ENCODE measurements around the gene A1BG. TPM values are rescaled to one million over a fixed set of nuclear protein-coding genes. Genes with fewer than 3 reads are reported as not detected.
A peak's percentile ranks its signal among the peaks of the same experiment; 100 is the strongest.

Gene A1BG
- total RNA-seq, 1 donor from 2014 or later, result 7.5 TPM

GRCh38 chr19:58318297-58318696 is 35.0 kb downstream of the A1BG start:
- no peaks in the 10 kb centered on the region for H3K4me1 Mint-ChIP-seq
- Histone ChIP-seq H3K4me3 (no peak overlapping the region), H3K4me2 (no peak overlapping the region), H3K79me2 (ENCODE audit: low read depth) (no peaks in the 10 kb centered on the region), H3K27me3 (no peaks in the 10 kb centered on the region), H3K9me3 (ENCODE audit: low read depth) (no peaks in the 10 kb centered on the region), H3K4me1 (no peaks in the 10 kb centered on the region), H3K9ac (no peak overlapping the region), H3K27ac (no peak overlapping the region), H2AFZ (replicated peaks) (no peak overlapping the region), H3K36me3 (peaks cover 6% of the 10 kb centered on the region), H3F3A (ENCODE audit: low read depth) (peaks cover 7% of the 10 kb centered on the region), H4K20me1 (ENCODE audit: low read depth) (peaks cover 53% of the 10 kb centered on the region)
- H3K36me3 Mint-ChIP-seq, result peaks cover 35% of the 10 kb centered on the region
- no peak for DNase-seq (ENCODE audit: low spot score)
- H3K27me3 Mint-ChIP-seq (ENCODE audit: insufficient read depth, low read depth), result no peaks in the 10 kb centered on the region
- H3K27ac Mint-ChIP-seq, result no peak overlapping the region
- no peak overlapping the region for H3K4me3 Mint-ChIP-seq
- TF ChIP-seq CTCF (IDR thresholded peaks at IDR 0.05) (no peak), EZH2 (IDR thresholded peaks at IDR 0.05) (no peak), EZH2phosphoT487 (IDR thresholded peaks at IDR 0.05) (no peak)
- peaks cover 2% of the 10 kb centered on the region for H3K9me3 Mint-ChIP-seq

GRCh38 chr19:58317476-58318072 is 35.7 kb downstream of the A1BG start:
- Histone ChIP-seq H3K27me3 (no peaks in the 10 kb centered on the region), H3K27ac (no peak overlapping the region), H3K4me2 (no peak overlapping the region), H3F3A (ENCODE audit: low read depth) (peaks cover 7% of the 10 kb centered on the region), H3K9me3 (ENCODE audit: low read depth) (no peaks in the 10 kb centered on the region), H3K9ac (no peak overlapping the region), H3K36me3 (peaks cover 6% of the 10 kb centered on the region), H3K4me3 (no peak overlapping the region), H4K20me1 (ENCODE audit: low read depth) (peaks cover 48% of the 10 kb centered on the region), H3K79me2 (ENCODE audit: low read depth) (no peaks in the 10 kb centered on the region), H3K4me1 (no peaks in the 10 kb centered on the region), H2AFZ (replicated peaks) (no peak overlapping the region)
- TF ChIP-seq CTCF (IDR thresholded peaks at IDR 0.05), result no peak
- TF ChIP-seq EZH2phosphoT487 (IDR thresholded peaks at IDR 0.05), result no peak
- TF ChIP-seq EZH2 (IDR thresholded peaks at IDR 0.05), result no peak
- Mint-ChIP-seq H3K9me3 (peaks cover 4% of the 10 kb centered on the region), H3K27ac (no peak overlapping the region), H3K36me3 (peaks cover 38% of the 10 kb centered on the region), H3K4me3 (no peak overlapping the region), H3K4me1 (no peaks in the 10 kb centered on the region), H3K27me3 (ENCODE audit: insufficient read depth, low read depth) (no peaks in the 10 kb centered on the region)
- peak; percentile 78 for DNase-seq (ENCODE audit: low spot score)

GRCh38 chr19:58315580-58315979 is 37.7 kb downstream of the A1BG start:
- Mint-ChIP-seq H3K4me3 (no peak overlapping the region), H3K36me3 (peaks cover 51% of the 10 kb centered on the region), H3K27me3 (ENCODE audit: insufficient read depth, low read depth) (no peaks in the 10 kb centered on the region), H3K9me3 (peaks cover 7% of the 10 kb centered on the region), H3K27ac (no peak overlapping the region), H3K4me1 (no peaks in the 10 kb centered on the region)
- no peak for DNase-seq (ENCODE audit: low spot score)
- H2AFZ ChIP-seq (replicated peaks), result no peak overlapping the region
- H3K27me3 ChIP-seq, result no peaks in the 10 kb centered on the region
- no peak overlapping the region for H3K9ac ChIP-seq
- no peak overlapping the region for H3K4me2 ChIP-seq
- H3K4me3 ChIP-seq, result no peak overlapping the region
- no peaks in the 10 kb centered on the region for H3K4me1 ChIP-seq
- H4K20me1 ChIP-seq (ENCODE audit: low read depth), result peaks cover 38% of the 10 kb centered on the region
- H3K9me3 ChIP-seq (ENCODE audit: low read depth), result no peaks in the 10 kb centered on the region
- H3K27ac ChIP-seq, result no peak overlapping the region
- H3K79me2 ChIP-seq (ENCODE audit: low read depth), result no peaks in the 10 kb centered on the region
- TF ChIP-seq CTCF (IDR thresholded peaks at IDR 0.05), result no peak
- TF ChIP-seq EZH2 (IDR thresholded peaks at IDR 0.05), result no peak
- no peak for TF ChIP-seq EZH2phosphoT487 (IDR thresholded peaks at IDR 0.05)
- peaks cover 7% of the 10 kb centered on the region for H3F3A ChIP-seq (ENCODE audit: low read depth)
- peaks cover 11% of the 10 kb centered on the region for H3K36me3 ChIP-seq

All from neural progenitor cell (in vitro differentiated cells).